Kidney glomerular epithelial cell (primary cell): ENCODE measurements around the gene ADORA3.

ENCODE experiments used
- DNase-seq: peaks from one replicate; lab custom pipeline; 2025; lab: John Stamatoyannopoulos, UW

Gene ADORA3

DNA sequence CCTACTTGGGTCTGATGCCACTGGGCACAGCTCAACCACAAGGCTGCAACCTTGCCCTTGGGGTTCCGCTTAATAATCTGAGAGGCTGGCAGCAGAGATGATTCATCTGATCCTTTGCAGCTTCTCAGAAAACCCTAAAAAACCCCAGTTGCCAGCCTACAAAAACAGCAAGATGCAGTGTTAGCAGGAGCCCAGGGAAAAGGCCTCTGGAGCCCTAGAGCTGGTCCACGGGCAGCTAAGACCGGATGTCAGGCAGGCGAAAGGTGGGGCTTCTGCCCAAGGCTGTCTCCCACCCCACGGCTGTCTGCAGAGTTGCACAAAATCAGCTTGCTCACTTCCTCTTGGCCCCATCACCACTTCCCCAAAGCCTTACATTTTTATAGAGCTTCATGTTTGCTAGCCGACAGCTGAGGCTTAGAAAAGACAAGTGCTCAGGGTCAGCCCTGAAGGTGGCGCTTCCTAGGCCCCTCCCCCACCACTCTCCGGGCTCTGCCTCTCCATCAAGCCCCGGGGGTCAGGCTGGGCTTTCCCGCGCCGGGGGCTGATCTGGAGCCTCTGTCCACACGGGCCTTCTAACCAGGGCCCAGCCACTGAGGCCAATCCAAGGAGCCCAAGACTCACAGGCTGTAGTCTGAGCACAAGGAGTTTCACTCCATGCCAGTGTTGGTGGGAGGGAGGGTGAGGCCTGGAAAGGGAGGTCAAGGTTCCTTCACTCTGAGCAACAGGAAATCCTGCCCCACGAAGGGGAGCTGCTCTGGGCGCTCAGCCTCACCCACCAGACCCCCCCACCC, 4.2 kb upstream of the ADORA3 start:
- DNase-seq = no peak

DNA sequence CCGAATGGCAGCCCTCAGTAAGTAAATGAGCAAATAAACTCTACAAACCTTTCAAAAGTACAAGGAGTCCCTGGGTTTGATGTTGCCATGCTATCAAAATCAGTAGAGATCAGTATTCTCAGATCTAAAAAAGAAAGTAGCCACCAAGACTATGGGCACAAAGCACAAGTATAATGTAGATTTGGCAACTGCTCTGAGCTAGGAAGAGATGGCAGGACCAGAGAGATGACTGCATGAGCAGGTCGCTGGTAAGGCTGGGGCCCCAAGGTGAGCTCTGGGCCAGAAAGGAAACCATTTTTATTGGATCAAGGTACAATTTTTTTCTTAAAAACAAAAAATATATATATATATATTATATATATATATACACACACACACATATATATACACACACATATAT, 3.1 kb upstream of the ADORA3 start:
- no peak for DNase-seq

DNA sequence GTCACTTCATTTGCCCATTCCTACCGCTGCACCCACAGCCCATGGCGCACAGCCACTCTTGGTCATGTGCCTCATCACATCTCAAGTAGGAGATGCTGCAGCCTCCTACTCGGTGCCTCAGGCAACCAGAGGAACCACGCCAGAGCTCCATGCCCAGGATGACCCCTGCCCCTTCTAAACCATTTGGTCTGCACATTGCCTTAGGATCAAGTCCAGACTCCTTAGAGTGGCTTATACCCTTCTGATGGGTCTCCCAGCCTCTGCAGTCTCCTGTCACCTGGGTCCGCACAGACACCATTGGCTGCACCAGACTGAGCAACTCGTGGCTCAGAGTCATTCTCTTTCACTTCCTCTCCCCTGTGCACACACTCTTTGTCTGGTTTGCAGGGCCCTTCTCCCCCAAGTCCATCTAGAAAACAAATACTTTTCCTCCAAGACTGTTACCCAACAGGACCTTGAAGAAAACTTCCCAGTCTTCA, 2.2 kb upstream of the ADORA3 start:
- DNase-seq = no peak

DNA sequence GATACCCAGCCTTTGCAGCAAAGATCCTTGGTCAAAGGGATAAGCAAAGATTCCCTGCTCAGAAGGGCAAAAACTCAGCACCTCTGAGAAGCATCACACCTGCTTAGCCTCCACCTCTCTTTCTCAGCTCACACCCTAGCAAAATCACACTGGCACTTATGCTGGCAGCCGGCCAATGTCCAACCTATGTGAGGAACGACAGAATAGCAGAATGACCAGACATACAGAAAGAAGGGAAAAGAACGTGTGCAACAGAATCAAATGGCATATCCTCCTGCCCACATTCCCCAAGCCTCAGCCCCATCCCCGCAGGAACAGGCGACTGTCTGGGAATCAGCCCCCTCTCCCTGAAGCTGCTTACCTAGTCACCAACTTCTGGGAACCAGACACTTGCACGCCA, 664 bp upstream of the ADORA3 start:
- DNase-seq = no peak

DNA sequence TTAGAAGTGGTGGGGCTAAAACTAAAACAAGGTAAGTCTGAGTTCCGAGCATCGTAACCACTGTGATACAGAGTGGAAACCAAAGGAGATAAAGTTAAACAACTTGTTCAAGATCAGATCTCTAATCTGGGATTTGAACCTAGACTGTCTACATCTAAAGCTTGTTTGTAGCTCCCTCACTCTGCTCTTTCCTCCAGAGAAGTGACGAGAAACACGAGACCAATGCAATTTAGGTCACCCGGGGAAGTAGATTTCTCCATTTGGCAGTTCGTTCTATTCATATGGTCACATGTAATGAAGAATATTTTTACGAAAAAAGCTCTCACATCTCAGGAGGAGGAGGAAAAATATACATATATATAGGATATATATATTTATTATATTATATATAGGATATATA, 1.8 kb downstream of the ADORA3 start:
- DNase-seq = no peak

DNA sequence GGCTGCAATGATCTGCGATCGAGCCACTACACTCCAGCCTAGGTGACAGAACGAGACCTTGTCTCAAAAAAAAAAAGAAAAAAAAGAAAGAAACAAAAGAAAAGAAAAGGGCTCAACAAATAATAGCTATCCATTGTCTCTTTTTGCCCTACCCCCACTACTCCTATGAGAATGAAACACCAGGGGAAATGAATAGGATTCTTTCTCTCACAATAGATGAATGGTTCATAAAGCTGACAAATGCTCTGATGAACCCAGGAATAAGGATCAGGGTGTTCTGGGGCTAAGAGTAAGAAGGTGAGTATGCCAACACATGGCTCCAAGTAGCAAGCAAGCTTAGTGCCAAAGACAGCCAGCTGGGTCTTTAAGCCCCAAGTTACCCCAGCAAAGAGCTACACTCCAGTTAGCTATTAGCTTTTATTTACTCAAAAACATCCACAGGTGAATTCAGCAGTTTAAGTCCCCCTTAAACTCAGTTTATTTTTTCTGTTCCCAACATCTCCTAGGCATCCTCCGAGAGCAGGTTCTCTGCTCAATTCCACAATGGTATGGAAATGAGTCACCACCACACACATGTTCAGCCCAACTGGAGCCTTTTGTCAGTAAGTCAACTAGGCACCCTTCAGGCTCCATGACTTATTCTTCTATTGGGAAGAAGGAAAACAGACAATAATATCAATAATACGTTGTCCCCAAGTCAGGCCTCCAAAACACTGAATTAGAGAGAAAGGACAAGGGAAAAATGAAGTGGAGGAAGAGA, 4.2 kb downstream of the ADORA3 start:
- no peak for DNase-seq

DNA sequence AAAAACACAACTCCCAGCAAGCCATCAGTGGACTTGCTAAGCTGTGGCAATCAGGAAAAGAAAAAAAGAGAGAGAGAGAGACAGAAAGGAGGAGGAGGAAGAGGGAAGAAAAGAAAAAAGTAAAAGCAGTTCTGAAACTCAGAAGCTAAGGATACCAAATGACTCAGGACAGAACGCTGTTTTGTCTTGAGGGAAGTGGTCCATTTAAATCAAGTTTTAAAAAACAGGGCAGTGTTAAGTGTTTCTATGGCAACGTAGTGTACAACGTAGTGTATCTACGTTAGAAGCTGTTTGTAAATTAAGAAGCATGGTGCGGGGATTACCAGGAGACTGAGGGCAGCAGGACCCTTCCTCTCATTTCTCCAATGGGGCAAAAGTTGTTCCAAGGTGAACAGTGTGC, 5.8 kb downstream of the ADORA3 start:
- DNase-seq = no peak

DNA sequence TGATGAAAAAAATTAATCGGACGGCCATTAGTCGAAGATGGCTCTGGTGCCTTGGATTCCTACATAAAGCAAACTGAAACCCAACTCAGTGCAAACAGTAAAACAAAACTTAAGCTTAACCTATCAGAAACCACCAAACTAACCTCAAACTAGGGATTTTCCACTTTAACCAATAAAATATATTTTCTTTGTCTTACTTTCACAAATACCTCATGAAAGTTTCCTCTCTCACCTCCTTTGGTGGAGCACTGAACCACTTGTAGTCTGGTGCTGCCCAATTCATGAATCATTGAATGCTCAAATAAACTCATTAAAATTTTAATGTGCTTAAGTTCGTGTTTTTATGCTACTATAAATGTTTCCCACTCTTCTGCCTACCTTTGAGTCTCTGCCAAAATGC, 7.0 kb downstream of the ADORA3 start:
- no peak for DNase-seq

DNA sequence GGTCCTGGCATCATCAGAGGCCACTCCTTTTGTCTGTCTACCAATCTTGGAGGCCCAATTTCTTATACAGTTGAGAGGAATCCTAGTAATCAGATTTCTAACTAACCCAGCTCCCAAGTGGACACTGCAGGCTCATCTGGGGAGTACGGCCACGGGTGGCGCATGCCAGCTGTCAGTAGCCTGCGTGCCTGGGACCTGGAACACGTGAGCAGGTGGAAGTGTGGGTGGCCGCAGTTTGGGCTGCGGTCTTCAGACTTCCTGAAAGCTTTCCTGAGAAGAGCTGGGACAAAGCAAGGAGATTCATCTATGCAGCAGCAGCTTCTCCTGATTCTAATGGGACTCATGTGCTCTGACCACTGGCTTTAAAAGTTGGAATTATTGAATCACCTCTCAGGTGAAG, 12.4 kb downstream of the ADORA3 start:
- no peak for DNase-seq

DNA sequence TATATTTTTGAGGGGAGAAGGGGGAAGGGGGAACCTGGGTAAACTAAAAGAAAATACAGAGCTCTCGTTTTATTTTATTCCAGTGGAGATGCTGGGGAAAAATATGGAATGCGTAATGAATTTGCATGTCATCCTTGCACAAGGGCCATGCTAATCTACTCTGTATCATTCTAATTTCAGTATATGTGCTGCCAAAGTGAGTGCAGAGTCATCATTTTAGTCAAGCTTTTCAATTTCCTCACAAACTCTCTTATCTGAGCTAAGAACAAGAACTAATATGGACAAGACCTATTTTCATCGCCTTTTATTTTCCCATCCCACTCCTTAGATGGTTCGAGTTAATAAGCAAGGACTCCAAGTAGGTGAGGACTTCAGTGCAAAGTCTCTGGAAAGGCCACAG, 13.2 kb downstream of the ADORA3 start:
- DNase-seq = no peak

DNA sequence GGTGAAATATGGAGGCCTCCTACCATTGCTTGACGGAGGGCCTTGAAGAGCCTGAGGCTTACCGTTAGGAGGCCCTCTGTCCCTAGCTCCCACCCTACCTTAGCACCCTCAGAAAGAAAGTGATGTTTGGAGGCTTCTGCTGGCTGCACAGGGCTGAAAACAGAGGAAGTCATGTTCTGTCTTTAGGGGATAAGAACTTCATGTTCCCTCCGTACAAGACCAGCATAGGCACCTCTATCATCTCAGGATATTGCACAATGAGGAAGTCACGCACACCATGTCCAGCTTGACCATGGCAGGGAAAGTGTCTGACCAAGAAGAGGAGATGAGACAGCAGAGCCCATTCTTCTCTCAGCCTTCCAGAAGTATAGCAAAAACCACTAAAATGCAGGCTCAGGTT, 13.8 kb downstream of the ADORA3 start:
- DNase-seq = no peak

DNA sequence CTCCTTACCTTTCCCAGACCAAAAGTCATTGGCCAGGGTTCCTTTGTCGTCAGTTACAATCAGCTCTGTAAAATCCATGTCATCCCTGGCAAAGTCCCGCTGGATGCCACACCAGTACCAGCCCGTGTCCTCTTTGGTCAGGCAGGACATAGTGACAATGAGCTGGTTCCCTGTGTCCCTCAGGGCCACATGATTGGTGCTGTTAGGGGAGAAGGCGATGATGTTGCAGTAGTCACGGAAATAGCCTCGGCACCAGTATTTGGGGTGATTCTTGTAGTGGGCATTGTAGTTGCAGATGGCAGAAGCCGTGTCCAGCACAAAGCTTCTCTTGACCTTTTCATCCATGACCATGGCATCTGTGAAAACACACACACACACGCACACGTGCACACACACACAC, 14.8 kb downstream of the ADORA3 start:
- no peak for DNase-seq

DNA sequence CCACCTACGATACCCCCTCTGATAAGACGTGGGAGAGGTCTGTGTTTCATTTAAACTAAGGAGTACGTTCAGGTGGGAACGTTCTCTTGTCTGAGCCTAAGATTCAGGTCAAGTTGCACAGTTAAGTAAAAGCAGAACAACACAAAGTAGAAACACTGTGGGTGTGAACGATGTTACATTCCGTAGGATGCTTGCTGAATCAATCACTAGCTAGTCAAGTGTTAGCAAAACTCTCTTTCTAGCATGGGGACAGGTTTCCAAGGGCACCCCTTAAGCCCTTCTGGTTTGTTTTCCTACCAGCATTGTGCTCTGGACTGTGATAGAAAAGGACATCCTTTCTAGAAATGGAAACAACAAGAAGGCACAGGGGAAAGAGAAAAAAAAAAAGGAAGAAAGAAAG, 16.3 kb downstream of the ADORA3 start:
- DNase-seq = no peak

DNA sequence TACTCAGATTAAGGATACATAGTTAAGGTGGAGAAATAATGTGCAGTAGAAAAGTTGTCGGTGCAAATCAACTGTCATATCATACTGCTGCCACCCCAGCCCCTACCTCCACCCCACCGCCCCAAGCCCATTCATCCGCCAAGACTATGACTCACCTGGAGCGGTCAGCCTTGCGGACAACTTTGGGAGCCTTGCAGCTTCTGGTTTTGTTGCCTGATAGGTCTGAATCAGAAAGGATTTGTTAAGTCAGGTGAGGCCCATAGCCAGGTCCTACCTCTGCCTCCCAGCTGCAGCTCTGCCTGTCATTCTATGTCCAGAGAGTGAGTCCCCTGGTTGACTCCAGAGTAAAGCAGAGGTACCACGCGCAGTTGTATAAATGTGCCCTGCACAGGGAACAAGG, 17.0 kb downstream of the ADORA3 start:
- DNase-seq = no peak

DNA sequence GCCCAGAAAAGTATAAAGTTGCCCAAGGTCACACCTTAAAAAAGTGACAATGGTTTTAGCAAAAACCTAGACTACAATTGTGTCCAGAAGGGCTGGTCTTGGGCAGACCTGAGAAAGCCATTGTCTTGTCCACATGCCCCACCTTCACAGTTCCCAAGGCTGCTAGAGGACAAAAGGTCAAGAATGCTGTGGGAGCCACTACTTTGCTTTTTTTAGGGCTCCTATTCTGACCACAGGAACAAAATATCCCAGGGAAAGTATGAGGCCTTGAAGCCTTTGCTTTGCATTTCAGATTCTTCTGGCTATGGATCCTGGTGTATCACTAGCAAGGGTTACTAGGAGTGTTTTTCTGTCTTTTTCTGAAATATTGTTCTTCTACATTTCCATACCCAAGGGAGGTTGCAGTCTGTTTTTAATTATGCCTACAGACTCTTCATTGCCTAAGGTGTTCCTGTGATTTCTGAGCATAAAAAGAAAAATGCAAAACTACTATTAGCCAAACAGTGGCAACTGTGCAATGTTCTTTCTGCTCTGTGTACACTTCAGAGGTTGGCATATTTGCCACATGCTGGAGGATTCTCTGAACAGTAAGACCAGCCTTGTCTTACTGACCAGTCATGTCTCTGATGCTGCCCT, 18.9 kb downstream of the ADORA3 start:
- no peak for DNase-seq

DNA sequence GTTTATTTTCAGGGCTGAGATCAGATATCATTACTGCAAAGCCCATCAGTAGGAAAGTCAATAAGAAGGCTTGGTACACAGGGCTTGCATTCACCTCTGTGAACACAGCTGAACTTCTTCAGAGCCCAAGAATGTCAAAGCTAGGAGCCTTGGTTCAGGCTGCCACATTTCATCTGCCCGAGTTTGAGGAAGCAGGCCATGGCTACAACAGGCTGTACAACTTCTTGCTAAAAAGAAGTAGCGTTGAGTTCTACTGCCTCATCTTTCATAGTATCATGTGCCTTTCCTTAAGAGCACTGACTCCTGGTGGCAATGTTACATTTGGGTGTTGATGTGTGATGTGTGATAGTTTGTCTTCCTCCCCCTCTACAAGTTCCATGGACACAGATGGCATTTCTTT, 19.6 kb downstream of the ADORA3 start:
- no peak for DNase-seq

DNA sequence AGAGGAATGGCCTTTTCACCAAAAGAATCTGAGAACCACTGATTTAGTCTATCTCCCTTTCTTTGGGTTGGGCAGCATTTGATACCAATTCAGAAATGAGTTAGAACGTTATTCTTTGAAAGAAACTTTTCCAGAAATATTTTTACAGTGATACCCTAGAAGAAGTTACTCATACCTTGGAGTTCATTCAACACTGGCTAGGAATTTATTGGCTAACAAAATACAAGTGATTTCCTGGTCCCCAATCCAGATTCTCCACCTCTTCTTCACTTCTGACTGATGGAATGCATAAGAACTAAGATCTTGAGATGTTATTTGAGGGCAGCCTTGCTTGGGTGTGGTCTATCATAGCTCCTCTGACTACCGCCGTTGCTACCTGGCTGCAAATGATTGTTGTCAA, 20.3 kb downstream of the ADORA3 start:
- no peak for DNase-seq

DNA sequence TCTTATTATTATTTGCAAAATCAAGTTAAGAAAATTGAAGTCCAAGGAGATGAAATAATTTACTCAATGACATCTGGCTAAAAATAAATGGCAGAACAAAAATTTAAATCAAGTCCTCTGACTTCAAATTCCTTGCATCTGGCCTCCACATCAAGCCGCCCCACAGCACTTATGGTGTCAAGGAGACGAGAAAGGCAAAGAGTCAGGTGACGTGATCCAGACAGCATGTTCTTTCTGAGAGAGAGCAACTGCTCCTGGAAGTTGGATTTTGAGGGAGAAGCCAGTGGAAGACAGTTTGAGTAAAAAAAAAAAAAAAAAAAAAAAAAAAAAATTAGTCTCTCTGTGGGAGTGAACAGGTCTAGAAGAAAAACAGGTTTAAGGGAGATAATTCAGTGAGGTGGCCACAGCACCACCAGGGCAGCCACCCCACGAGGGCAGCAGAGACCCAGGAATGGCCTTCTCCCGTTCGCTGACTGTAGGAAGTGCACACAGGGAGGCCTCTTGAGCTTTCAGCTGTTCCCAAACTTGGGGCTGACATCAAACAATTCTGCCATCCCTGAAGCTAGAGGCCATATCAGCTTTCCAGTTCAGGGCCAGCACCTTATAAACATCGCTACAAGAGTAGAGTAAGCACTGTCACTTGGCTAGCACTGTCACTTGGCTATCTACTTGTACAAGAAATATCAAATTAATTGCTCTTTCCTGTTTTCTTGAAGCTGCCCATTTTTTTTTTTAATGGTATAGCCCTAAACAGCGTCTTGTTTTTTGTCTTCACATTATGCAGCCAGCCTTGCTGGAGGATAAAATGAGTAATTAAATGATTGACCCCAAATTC, 21.8 kb downstream of the ADORA3 start:
- DNase-seq = peak; percentile 57

DNA sequence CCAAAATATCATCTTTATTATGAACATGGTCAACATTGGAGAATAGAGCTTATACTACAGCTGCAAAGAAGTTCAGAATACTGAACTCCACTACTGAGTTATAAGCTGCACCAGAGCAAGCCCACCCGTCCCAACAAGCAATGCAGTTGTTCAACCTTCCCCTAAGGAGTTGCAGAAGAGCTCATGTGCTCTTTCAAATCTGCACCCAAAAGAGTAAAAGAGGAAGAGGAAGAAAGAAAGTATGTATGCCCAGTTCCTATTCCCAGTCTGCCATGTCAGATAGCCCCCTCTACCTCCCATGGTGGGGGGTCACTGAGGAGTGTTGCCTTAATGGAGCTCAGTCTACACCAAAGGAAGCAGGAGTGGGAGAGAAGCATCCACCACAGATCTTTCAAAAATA, 22.8 kb downstream of the ADORA3 start:
- DNase-seq = no peak

DNA sequence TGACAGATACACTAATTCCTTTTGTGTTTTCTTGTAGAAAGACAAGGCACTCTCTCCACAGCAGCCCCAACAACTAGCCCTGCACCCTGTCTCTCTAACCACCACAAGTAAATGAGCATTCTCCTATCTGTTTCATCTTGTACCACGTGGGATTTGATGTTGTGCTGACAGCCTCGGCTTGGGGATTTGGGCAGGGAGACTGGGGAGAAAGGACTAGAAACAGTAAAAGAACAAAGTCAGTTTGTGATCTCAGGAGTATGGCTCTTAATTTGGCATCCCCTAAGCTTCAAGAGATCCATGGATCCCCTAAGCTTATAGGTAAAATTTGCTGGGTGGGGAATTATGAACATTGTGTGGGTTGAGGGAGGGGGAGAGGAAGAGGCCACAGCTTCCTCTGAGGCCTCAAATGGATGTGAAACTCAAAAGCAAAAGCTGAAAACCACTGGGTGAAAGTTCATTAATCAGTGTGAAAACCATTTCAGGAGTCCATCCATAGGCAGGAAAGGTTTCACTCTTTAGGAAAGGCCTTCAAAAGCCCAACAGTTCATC, 26.6 kb downstream of the ADORA3 start:
- DNase-seq = no peak

DNA sequence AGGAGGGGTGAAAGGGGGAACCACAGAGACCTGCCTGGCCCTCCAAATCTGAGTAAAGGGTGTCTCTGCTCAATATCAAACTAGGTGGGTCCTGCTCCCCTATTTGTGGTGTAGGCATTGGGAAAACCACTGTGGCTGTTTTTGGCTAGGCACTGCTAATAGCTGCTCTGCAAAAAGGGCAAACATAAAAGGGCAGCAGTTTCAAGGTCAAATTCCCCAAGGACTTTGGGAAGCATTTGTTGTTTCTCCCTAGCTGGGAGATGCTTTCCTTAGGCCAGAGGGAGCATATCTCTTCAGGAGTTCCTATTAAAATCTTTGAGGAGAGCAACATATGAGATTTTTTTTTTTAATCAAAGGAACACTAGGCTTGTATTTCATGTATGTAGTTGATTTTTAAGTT, 27.2 kb downstream of the ADORA3 start:
- no peak for DNase-seq

DNA sequence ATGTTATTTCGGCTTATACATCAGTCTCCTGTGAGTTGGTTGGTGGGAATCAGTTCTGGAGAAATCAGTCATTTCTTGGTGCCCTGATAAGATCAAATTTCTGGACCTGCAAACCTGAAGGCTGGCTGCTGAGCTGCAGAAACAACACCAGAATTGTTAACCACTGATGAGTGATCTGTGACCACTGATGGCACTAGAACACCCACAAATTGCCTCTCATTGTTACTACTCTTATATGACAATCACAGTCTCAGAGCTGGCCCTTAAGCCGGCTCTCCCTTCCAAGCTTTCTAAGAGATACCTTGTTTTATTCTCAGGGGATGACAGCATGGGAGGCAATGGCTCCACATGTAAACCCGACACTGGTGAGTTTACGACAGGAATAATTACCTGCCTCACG, 27.7 kb downstream of the ADORA3 start:
- DNase-seq = no peak
